Activated CD8-positive, alpha-beta T cell treated with anti-CD3 and anti-CD28 coated beads, Interleukin-2, amount 10 ng/mL, durations not matched to agents 7 days and 5 days (primary cell): Measurements from ENCODE around the gene BOC. TPM values are rescaled to one million over a fixed set of nuclear protein-coding genes. Genes with fewer than 3 reads are reported as not detected.
"Not testable (repeated sequence)": the region's sequence is repeated elsewhere in the genome, so short reads cannot be mapped to it uniquely, and the experiment has no call there.

ENCODE experiments used
- ATAC-seq: fragments of 150-1000 bp; cut with Tn5 transposase; one replicate; pipeline ENCODE4 v1.10.0; 2021; ENCODE audit warnings: moderate library complexity
- CTCF ChIA-PET: fragments of 350-600 bp; sonication (Branson Sonifier 250); formaldehyde crosslinking; loops from one replicate; lab custom pipeline; 2021; ENCODE audit warnings: antibody characterized with exemption; lab: Charles Lee
- POLR2A ChIA-PET: fragments of 350-600 bp; sonication (Branson Sonifier 250); formaldehyde crosslinking; loops from one replicate; lab custom pipeline; 2021; ENCODE audit warnings: antibody characterized with exemption; lab: Charles Lee
- DNase-seq: peaks from one replicate; pipeline ENCODE4 v3.0.0-alpha.2; 2020
- H3K27ac Mint-ChIP-seq: one replicate; pipeline ENCODE4 v1.8.0; 2021; ENCODE audit warnings: mild to moderate bottlenecking, mixed read lengths
- H3K27me3 Mint-ChIP-seq: one replicate; pipeline ENCODE4 v1.8.0; 2021; ENCODE audit warnings: low read depth, mixed read lengths
- H3K36me3 Mint-ChIP-seq: one replicate; pipeline ENCODE4 v1.8.0; 2021; ENCODE audit warnings: low read depth, mixed read lengths
- H3K4me1 Mint-ChIP-seq: one replicate; pipeline ENCODE4 v1.8.0; 2021; ENCODE audit warnings: low read depth, mixed read lengths
- H3K4me3 Mint-ChIP-seq: one replicate; pipeline ENCODE4 v1.8.0; 2021; ENCODE audit warnings: mild to moderate bottlenecking, mixed read lengths
- H3K9me3 Mint-ChIP-seq: one replicate; pipeline ENCODE4 v1.8.0; 2022; ENCODE audit warnings: mixed read lengths; ENCODE audit not compliant: insufficient read depth
- total RNA-seq, 2 experiments: library from RNA; stranded (reverse); gene quantifications; one replicate each; pipeline ENCODE4 v1.2.3, GENCODE V29; 2021

Gene BOC
- total RNA-seq, 2 experiments from 2014 or later: not detected

GRCh38 chr3:113171675-113172300 is 39.6 kb upstream of the BOC start:
- H3K27me3 Mint-ChIP-seq, DNase-seq, H3K4me3 Mint-ChIP-seq, H3K4me1 Mint-ChIP-seq, H3K27ac Mint-ChIP-seq, ATAC-seq, CTCF ChIA-PET, POLR2A ChIA-PET, H3K36me3 Mint-ChIP-seq, H3K9me3 Mint-ChIP-seq: not testable (repeated sequence)

DNA sequence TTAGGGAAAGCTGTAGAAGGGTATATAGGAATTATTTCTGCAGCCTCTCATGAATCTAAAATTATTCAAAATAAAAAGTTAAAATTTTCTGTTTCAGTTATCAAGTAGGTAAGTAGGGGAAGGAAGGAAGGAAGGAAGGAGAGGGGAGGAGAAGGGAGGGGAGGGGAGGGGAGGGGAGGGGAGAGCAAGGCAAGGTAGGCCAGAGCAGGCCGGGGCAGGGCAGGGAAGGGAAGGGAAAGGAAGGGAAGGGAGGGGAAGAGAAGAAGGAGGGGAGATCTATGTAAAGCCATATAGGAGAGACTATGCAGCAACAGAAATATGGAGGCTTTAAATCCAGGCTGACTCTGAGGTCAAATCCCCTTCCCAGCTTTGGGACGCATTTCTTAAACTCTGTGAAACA is 38.3 kb upstream of the BOC start:
- no peaks in the 10 kb centered on the region for H3K36me3 Mint-ChIP-seq
- H3K9me3 Mint-ChIP-seq: no peaks in the 10 kb centered on the region
- CTCF ChIA-PET: interaction anchor here (0.5 kb wide), 1 partner anchor 1322 kb away, joined by 3 read pairs; no protein-coding TSS in a partner anchor
- no peak overlapping the region for H3K4me3 Mint-ChIP-seq
- DNase-seq (no peak), ATAC-seq (no peak)
- POLR2A ChIA-PET: no interaction called here
- H3K4me1 Mint-ChIP-seq: no peaks in the 10 kb centered on the region
- peaks cover 3% of the 10 kb centered on the region for H3K27me3 Mint-ChIP-seq
- no peak overlapping the region for H3K27ac Mint-ChIP-seq

- Mint-ChIP-seq H3K36me3 (no peaks in the 10 kb centered on the region), H3K4me1 (no peaks in the 10 kb centered on the region), H3K4me3 (no peak overlapping the region), H3K27me3 (peaks cover 3% of the 10 kb centered on the region), H3K9me3 (no peaks in the 10 kb centered on the region), H3K27ac (no peak overlapping the region)
- ChIA-PET POLR2A (no interaction called here), CTCF (interaction anchor here (0.6 kb wide), 1 partner anchor 38 kb away, joined by 3 read pairs; no protein-coding TSS in a partner anchor)
- DNase-seq: no peak
- no peak for ATAC-seq
Measured at GRCh38 chr3:113174304-113174703, 37.1 kb upstream of the BOC start.

- no peak for DNase-seq
- Mint-ChIP-seq H3K4me3 (no peak overlapping the region), H3K27me3 (peaks cover 3% of the 10 kb centered on the region), H3K27ac (no peak overlapping the region), H3K9me3 (no peaks in the 10 kb centered on the region), H3K4me1 (no peaks in the 10 kb centered on the region), H3K36me3 (no peaks in the 10 kb centered on the region)
- ChIA-PET POLR2A (no interaction called here), CTCF (no interaction called here)
- no peak for ATAC-seq
Measured at GRCh38 chr3:113174801-113175485, 36.4 kb upstream of the BOC start.

DNA sequence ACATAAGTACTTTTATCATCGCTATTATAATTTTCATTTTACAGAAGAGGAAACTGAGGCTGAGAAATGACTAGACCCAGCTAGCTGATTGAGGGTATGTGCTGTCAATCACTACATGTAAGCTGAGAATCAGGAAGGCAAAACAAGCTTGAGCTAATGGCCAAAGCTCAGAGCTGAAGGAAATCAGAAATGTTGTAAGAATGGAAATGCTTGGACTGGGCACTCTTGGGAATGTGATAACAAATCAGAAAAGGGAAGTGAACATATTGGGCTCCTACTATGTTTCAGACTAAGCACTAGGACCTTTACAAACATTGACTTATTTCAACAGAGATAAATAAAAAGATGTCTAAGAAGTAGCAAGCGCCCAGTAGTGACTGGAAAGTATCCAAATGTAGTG is 33.8 kb upstream of the BOC start:
- DNase-seq (no peak), ATAC-seq (no peak)
- H3K9me3 Mint-ChIP-seq: no peaks in the 10 kb centered on the region
- no peaks in the 10 kb centered on the region for H3K4me1 Mint-ChIP-seq
- no peaks in the 10 kb centered on the region for H3K27me3 Mint-ChIP-seq
- H3K36me3 Mint-ChIP-seq: no peaks in the 10 kb centered on the region
- H3K27ac Mint-ChIP-seq: no peak overlapping the region
- no peak overlapping the region for H3K4me3 Mint-ChIP-seq
- ChIA-PET CTCF (no interaction called here), POLR2A (no interaction called here)

DNA sequence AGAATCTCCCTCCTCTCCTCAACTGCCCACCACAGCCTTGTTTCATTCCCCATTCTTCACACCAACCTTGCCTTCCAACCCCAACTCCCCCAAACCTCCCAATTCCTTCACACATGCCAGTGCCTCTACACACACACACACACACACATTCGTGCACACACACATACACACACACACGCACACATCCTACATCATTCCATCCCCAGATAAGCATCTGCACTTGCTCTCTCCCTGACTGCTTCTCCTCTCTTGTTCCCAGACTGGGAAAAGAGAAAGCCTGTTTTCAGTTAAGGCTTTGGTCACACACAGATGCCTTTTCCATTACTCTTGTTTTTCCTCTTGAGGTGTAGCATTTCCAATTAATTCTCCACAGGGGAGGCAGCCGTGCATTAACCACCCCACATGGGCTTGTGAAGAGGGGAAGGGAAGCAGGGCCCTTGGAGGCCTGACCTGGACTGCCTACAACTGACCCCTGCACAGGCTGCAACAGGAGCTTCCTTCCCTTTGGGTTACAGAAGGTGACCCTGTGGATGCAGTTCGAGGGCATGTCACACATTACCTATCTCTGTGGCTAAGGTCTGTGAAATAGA is 32.0 kb upstream of the BOC start:
- Mint-ChIP-seq H3K4me1 (no peaks in the 10 kb centered on the region), H3K36me3 (no peaks in the 10 kb centered on the region), H3K4me3 (no peak overlapping the region), H3K9me3 (no peaks in the 10 kb centered on the region), H3K27ac (no peak overlapping the region), H3K27me3 (no peaks in the 10 kb centered on the region)
- no peak for ATAC-seq
- ChIA-PET POLR2A (no interaction called here), CTCF (no interaction called here)
- no peak for DNase-seq

GRCh38 chr3:113183748-113184661 is 27.4 kb upstream of the BOC start:
- H3K27me3 Mint-ChIP-seq: peaks cover 5% of the 10 kb centered on the region
- H3K36me3 Mint-ChIP-seq: no peaks in the 10 kb centered on the region
- H3K9me3 Mint-ChIP-seq: peaks cover under 1% of the 10 kb centered on the region
- DNase-seq (no peak), ATAC-seq (no peak)
- ChIA-PET POLR2A (interaction anchor here (1.2 kb wide), 1 partner anchor 10 kb away, joined by 3 read pairs; no protein-coding TSS in a partner anchor), CTCF (interaction anchor here (1.0 kb wide), 1 partner anchor 60 kb away, joined by 3 read pairs; no protein-coding TSS in a partner anchor)
- no peaks in the 10 kb centered on the region for H3K4me1 Mint-ChIP-seq
- no peak overlapping the region for H3K4me3 Mint-ChIP-seq
- H3K27ac Mint-ChIP-seq: no peak overlapping the region

DNA sequence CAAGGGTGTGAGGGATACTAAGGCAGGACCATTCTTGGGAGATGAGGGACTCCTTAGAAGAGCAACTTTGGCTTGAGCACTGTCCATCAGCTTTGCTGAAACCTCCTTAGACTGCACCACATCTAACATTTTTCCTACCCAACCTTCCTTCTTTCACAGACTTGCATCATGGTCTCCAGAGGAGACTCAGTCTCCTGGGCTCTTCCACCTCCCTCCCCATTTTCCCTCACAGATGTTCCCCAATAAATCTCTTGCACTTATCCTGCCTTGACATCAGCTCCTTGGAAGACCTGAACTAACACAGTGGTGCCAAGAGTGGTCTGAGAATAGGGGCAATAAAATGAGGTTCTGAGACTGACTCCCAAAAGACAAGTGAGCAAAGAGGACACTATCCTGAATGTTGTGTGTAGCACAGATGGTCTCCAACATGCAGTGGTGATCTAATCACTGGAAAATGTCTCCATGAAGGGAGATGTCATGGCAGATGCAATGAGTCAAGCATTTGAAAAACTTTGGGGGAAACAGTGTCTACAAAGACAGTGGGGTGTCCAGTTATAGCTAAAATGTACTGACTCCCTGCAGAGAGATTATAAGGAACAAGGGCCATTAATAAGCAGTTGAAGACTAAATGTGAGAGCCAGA is 26.0 kb upstream of the BOC start:
- H3K9me3 Mint-ChIP-seq: peaks cover 4% of the 10 kb centered on the region
- H3K36me3 Mint-ChIP-seq: no peaks in the 10 kb centered on the region
- ChIA-PET CTCF (interaction anchor here (1.0 kb wide), 1 partner anchor 59 kb away, joined by 3 read pairs; no protein-coding TSS in a partner anchor), POLR2A (no interaction called here)
- H3K4me1 Mint-ChIP-seq: no peaks in the 10 kb centered on the region
- H3K4me3 Mint-ChIP-seq: no peak overlapping the region
- peaks cover 5% of the 10 kb centered on the region for H3K27me3 Mint-ChIP-seq
- DNase-seq (no peak), ATAC-seq (no peak)
- H3K27ac Mint-ChIP-seq: no peak overlapping the region

DNA sequence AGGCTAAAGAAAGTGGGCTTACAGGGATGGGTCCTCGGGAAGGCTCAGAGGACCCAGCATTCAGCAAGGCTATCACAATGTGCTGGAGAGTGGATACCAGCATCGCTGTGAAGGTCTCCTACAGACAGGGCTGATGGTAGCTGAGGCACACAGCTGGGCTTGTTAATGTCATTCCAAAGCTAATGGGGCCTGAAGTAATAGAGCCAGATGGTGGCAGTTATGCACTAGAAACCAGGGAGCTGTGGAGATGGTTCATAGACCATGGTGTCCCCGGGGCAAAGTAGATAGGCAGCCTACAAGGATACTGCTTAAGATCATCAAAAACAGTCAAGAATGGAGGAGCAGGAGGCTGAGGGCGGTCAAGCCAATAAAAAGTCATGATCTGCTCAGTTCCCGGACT is 24.8 kb upstream of the BOC start:
- H3K27me3 Mint-ChIP-seq: peaks cover 8% of the 10 kb centered on the region

DNA sequence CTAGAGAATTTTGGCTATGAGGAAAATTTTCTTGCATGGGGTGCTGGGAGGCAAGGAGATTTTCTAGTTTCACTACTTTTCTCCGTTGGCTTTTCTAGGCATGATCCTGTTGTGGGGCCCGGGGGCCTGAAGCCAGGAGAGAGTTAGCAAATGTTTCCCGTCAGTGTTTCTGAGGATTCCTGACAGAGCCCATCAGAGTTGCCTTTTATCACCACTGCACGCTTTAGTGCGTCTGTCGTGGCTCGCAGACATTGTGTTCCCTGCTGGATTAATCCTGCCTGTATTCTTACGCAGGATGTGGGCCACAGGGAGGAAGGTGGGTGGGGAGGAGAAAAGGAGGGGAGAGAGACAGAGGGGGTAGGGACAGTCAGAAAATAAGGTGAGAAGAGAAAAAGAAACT is 18.1 kb upstream of the BOC start:
- Mint-ChIP-seq H3K27me3 (peaks cover 11% of the 10 kb centered on the region), H3K36me3 (no peaks in the 10 kb centered on the region), H3K4me3 (no peak overlapping the region), H3K9me3 (peaks cover 4% of the 10 kb centered on the region), H3K4me1 (no peaks in the 10 kb centered on the region), H3K27ac (no peak overlapping the region)
- ChIA-PET POLR2A (no interaction called here), CTCF (no interaction called here)
- DNase-seq: no peak
- ATAC-seq: no peak

More for the DNA sequence above, 24.8 kb upstream of the BOC start:
- POLR2A ChIA-PET: no interaction called here
- CTCF ChIA-PET: no interaction called here
- Mint-ChIP-seq H3K36me3 (no peaks in the 10 kb centered on the region), H3K4me3 (no peak overlapping the region), H3K9me3 (peaks cover 4% of the 10 kb centered on the region), H3K27ac (no peak overlapping the region), H3K4me1 (no peaks in the 10 kb centered on the region)
- ATAC-seq (no peak), DNase-seq (no peak)

DNA sequence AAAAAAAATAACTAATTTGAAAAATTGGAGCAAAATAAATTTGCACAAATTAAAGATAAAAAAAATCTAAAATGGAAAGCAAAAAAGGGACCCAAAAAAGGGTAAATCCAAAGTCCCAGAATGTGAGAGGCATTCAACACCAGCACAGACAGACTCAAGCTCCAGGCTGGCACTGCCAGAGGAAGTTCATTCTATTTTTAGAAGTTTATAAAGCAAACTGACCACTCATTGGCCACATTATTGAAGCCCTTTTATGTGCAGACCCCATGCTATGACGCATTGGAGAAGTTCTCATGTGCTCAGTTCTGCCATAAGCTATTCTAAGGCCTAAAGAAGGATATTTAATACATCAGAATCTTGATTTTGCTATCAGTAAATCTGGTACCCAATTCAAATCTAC is 17.6 kb upstream of the BOC start:
- Mint-ChIP-seq H3K9me3 (peaks cover 4% of the 10 kb centered on the region), H3K4me1 (no peaks in the 10 kb centered on the region), H3K27me3 (peaks cover 11% of the 10 kb centered on the region), H3K4me3 (no peak overlapping the region), H3K27ac (no peak overlapping the region), H3K36me3 (no peaks in the 10 kb centered on the region)
- ATAC-seq (no peak), DNase-seq (no peak)
- ChIA-PET POLR2A (interaction anchor here (0.9 kb wide), 1 partner anchor 10 kb away, joined by 3 read pairs; no protein-coding TSS in a partner anchor), CTCF (no interaction called here)
